Measurements from ENCODE around the gene TMEM200A.
"Not testable (repeated sequence)": the region's sequence is repeated elsewhere in the genome, so short reads cannot be mapped to it uniquely, and the experiment has no call there.

Gene TMEM200A

DNA sequence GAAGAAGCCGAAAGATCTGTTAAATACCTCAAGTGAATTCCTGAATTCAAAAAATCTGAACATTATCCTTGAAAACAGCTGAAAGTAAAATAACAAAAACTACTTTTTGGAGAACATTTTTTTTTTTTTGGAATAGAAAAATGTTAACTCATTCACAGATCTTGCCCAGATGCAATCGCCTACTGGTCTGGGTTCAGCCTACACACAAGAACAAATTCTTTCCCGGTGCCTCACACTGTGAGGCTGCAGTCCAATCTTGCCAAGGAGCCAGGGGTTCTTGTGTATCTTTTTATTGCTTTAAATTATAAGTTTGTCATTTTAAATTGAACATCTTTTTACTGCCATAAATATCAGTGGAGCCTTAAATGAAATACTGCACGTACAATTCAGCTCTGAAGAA is 41.2 kb upstream of the TMEM200A start:
- Histone ChIP-seq H4K20me1 (ENCODE audit: low read depth, low read length) (no peaks in the 10 kb centered on the region), H3K27me3 (ENCODE audit: low read length) (no peaks in the 10 kb centered on the region), H3K79me2 (ENCODE audit: insufficient read depth, low read length) (no peaks in the 10 kb centered on the region), H3K9ac (ENCODE audit: low read length) (no peak overlapping the region), H3K36me3 (ENCODE audit: low read length) (no peaks in the 10 kb centered on the region), H3F3A (ENCODE audit: insufficient read depth) (no peaks in the 10 kb centered on the region), H3K4me2 (ENCODE audit: low read depth, low read length, poor library complexity, severe bottlenecking) (no peak overlapping the region), H3K4me3 (ENCODE audit: insufficient read depth, low read length, poor library complexity, severe bottlenecking) (no peak overlapping the region), H3K9me3 (ENCODE audit: insufficient read depth, low read length) (no peaks in the 10 kb centered on the region), H3K9me2 (replicated peaks; ENCODE audit: insufficient read depth, low read length) (no peaks in the 10 kb centered on the region), H2AFZ (ENCODE audit: low read depth, low read length, severe bottlenecking) (no peak overlapping the region), H3K27ac (ENCODE audit: low read depth, low read length) (no peak overlapping the region)
- TF ChIP-seq, protein P1, sequence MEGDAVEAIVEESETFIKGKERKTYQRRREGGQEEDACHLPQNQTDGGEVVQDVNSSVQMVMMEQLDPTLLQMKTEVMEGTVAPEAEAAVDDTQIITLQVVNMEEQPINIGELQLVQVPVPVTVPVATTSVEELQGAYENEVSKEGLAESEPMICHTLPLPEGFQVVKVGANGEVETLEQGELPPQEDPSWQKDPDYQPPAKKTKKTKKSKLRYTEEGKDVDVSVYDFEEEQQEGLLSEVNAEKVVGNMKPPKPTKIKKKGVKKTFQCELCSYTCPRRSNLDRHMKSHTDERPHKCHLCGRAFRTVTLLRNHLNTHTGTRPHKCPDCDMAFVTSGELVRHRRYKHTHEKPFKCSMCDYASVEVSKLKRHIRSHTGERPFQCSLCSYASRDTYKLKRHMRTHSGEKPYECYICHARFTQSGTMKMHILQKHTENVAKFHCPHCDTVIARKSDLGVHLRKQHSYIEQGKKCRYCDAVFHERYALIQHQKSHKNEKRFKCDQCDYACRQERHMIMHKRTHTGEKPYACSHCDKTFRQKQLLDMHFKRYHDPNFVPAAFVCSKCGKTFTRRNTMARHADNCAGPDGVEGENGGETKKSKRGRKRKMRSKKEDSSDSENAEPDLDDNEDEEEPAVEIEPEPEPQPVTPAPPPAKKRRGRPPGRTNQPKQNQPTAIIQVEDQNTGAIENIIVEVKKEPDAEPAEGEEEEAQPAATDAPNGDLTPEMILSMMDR (IDR thresholded peaks at IDR 0.05; ENCODE audit: insufficient read depth, low read length, poor library complexity, severe bottlenecking) = no peak
- TF ChIP-seq EZH2phosphoT487 (conservative IDR thresholded peaks at IDR 0.05; ENCODE audit: low read length) = no peak

DNA sequence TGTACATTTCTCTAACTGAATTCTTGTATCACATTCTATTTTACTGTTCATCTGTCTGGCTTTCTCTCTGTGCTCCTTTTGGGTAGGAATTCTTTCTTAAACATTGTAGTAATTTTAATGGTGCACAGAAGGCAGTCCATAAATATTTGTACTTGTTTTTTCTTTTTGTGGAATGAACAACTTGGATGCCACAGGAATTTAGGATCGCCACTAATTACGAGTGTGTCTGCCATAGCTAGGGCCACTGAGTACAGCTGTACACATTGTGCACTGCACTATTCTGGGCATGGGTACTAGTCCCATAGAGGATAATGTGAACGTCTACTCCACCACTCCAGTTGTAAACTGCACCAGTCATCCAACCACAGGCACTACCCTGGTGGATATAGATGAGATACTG is 39.3 kb upstream of the TMEM200A start:
- no peaks in the 10 kb centered on the region for H3K79me2 ChIP-seq (ENCODE audit: insufficient read depth, low read length)
- no peak for TF ChIP-seq EZH2phosphoT487 (conservative IDR thresholded peaks at IDR 0.05; ENCODE audit: low read length)
- TF ChIP-seq, protein P1 (IDR thresholded peaks at IDR 0.05; ENCODE audit: insufficient read depth, low read length, poor library complexity, severe bottlenecking) = no peak
- no peaks in the 10 kb centered on the region for H3F3A ChIP-seq (ENCODE audit: insufficient read depth)
- no peak overlapping the region for H3K9ac ChIP-seq (ENCODE audit: low read length)
- no peaks in the 10 kb centered on the region for H3K27me3 ChIP-seq (ENCODE audit: low read length)
- H3K4me2 ChIP-seq (ENCODE audit: low read depth, low read length, poor library complexity, severe bottlenecking) = no peak overlapping the region
- H3K9me3 ChIP-seq (ENCODE audit: insufficient read depth, low read length) = no peaks in the 10 kb centered on the region
- no peaks in the 10 kb centered on the region for H4K20me1 ChIP-seq (ENCODE audit: low read depth, low read length)
- no peak overlapping the region for H2AFZ ChIP-seq (ENCODE audit: low read depth, low read length, severe bottlenecking)
- H3K36me3 ChIP-seq (ENCODE audit: low read length) = no peaks in the 10 kb centered on the region
- no peaks in the 10 kb centered on the region for H3K9me2 ChIP-seq (replicated peaks; ENCODE audit: insufficient read depth, low read length)
- H3K27ac ChIP-seq (ENCODE audit: low read depth, low read length) = no peak overlapping the region
- H3K4me3 ChIP-seq (ENCODE audit: insufficient read depth, low read length, poor library complexity, severe bottlenecking) = no peak overlapping the region

DNA sequence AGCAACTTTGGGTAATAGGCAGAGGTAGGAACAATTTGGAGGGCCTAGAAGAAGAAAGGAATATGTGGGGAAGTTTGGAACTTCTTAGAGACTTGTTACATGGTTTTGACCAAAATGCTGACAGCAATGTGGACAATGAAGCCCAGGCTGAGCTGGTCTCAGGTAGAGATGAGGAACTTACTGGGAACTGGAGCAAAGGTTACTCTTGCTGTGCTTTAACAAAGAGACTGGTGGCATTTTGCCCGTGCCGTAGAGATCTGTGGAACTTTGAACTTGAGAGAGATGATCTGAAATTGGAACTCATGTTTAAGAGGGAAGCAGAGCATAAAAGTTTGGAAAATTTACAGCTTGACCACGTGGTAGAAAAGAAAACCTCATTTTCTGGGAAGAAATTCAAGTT is 28.3 kb upstream of the TMEM200A start:
- H3K9me3 ChIP-seq (ENCODE audit: insufficient read depth, low read length) = no peaks in the 10 kb centered on the region
- H3K9me2 ChIP-seq (replicated peaks; ENCODE audit: insufficient read depth, low read length) = no peaks in the 10 kb centered on the region
- no peak overlapping the region for H3K4me2 ChIP-seq (ENCODE audit: low read depth, low read length, poor library complexity, severe bottlenecking)
- H3K79me2 ChIP-seq (ENCODE audit: insufficient read depth, low read length) = no peaks in the 10 kb centered on the region
- no peaks in the 10 kb centered on the region for H3F3A ChIP-seq (ENCODE audit: insufficient read depth)
- H3K27ac ChIP-seq (ENCODE audit: low read depth, low read length) = no peak overlapping the region
- no peak for TF ChIP-seq EZH2phosphoT487 (conservative IDR thresholded peaks at IDR 0.05; ENCODE audit: low read length)
- TF ChIP-seq, protein P1 (IDR thresholded peaks at IDR 0.05; ENCODE audit: insufficient read depth, low read length, poor library complexity, severe bottlenecking) = no peak
- H3K9ac ChIP-seq (ENCODE audit: low read length) = no peak overlapping the region
- no peaks in the 10 kb centered on the region for H3K36me3 ChIP-seq (ENCODE audit: low read length)
- H2AFZ ChIP-seq (ENCODE audit: low read depth, low read length, severe bottlenecking) = no peak overlapping the region
- no peak overlapping the region for H3K4me3 ChIP-seq (ENCODE audit: insufficient read depth, low read length, poor library complexity, severe bottlenecking)
- H4K20me1 ChIP-seq (ENCODE audit: low read depth, low read length) = no peaks in the 10 kb centered on the region
- H3K27me3 ChIP-seq (ENCODE audit: low read length) = no peaks in the 10 kb centered on the region

DNA sequence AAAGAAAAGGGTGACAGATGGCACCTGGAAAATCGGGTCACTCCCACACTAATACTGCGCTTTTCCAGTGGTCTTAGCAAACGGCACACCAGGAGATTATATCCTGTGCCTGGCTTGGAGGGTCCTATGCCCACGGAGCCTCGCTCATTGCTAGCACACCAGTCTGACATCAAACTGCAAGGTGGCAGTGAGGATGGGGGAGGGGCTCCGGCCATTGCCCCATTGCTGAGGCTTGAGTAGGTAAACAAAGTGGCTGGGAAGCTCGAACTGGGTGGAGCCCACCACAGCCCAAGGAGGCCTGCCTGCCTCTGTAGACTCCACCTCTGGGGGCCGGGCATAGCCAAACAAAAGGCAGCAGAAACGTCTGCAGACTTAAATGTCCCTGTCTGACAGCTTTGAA is 19.5 kb upstream of the TMEM200A start:
- H3K4me3 ChIP-seq (ENCODE audit: insufficient read depth, low read length, poor library complexity, severe bottlenecking); H2AFZ ChIP-seq (ENCODE audit: low read depth, low read length, severe bottlenecking); H3F3A ChIP-seq (ENCODE audit: insufficient read depth); H4K20me1 ChIP-seq (ENCODE audit: low read depth, low read length); H3K79me2 ChIP-seq (ENCODE audit: insufficient read depth, low read length); H3K9me3 ChIP-seq (ENCODE audit: insufficient read depth, low read length); H3K9ac ChIP-seq (ENCODE audit: low read length); H3K27me3 ChIP-seq (ENCODE audit: low read length); H3K27ac ChIP-seq (ENCODE audit: low read depth, low read length); H3K4me2 ChIP-seq (ENCODE audit: low read depth, low read length, poor library complexity, severe bottlenecking); H3K9me2 ChIP-seq (replicated peaks; ENCODE audit: insufficient read depth, low read length); H3K36me3 ChIP-seq (ENCODE audit: low read length): not testable (repeated sequence)
